DOHH2 (cell line): ENCODE measurements around the gene PCDHB13.
"Not testable (repeated sequence)": the region's sequence is repeated elsewhere in the genome, so short reads cannot be mapped to it uniquely, and the experiment has no call there.

Experiments used
- H3F3A ChIP-seq: fragments of 200-600 bp; sonication (generic), shearing (Covaris generic); 2 replicates; pipeline ENCODE4 v1.6.0; 2016; ENCODE audit warnings: antibody characterized with exemption, mild to moderate bottlenecking; ENCODE audit not compliant: control insufficient read depth, insufficient read depth
- H3K27ac ChIP-seq: fragments of 200-600 bp; sonication (generic); 2 replicates; pipeline ENCODE4 v1.5.1; 2014; ENCODE audit warnings: low read depth, mild to moderate bottlenecking, low read length, moderate library complexity
- H3K27me3 ChIP-seq: fragments of 200-600 bp; sonication (generic); 2 replicates; pipeline ENCODE4 v1.6.1; 2014; ENCODE audit warnings: mild to moderate bottlenecking, low read length, mixed read lengths; ENCODE audit not compliant: control insufficient read depth
- H3K36me3 ChIP-seq: fragments of 200-600 bp; sonication (generic); 2 replicates; pipeline ENCODE4 v1.6.1; 2014; ENCODE audit warnings: mild to moderate bottlenecking, low read length, moderate library complexity, mixed read lengths; ENCODE audit not compliant: control insufficient read depth
- H3K4me1 ChIP-seq: fragments of 200-600 bp; sonication (generic); 2 replicates; pipeline ENCODE4 v1.6.1; 2014; ENCODE audit warnings: mild to moderate bottlenecking, low read length, mixed read lengths; ENCODE audit not compliant: control insufficient read depth
- H3K4me2 ChIP-seq: fragments of 200-600 bp; sonication (generic); 2 replicates; pipeline ENCODE4 v1.6.0; 2014; ENCODE audit warnings: mild to moderate bottlenecking, low read length, moderate library complexity
- H3K4me3 ChIP-seq: fragments of 200-600 bp; sonication (generic); 2 replicates; pipeline ENCODE4 v1.5.1; 2014; ENCODE audit warnings: mild to moderate bottlenecking, low read length, mixed read lengths
- H3K79me2 ChIP-seq: fragments of 200-600 bp; sonication (generic); 2 replicates; pipeline ENCODE4 v1.6.1; 2014; ENCODE audit warnings: mild to moderate bottlenecking, low read length, mixed read lengths; ENCODE audit not compliant: control insufficient read depth
- H3K9me2 ChIP-seq: fragments of 200-600 bp; sonication (generic); replicated peaks from 2 replicates; pipeline ENCODE4 v1.6.1; 2014; ENCODE audit warnings: mild to moderate bottlenecking, low read length, mixed read lengths; ENCODE audit not compliant: control insufficient read depth
- H3K9me3 ChIP-seq: fragments of 200-600 bp; sonication (generic); 2 replicates; pipeline ENCODE4 v1.6.1; 2014; ENCODE audit warnings: antibody characterized with exemption, low read length, mixed read lengths; ENCODE audit not compliant: control insufficient read depth, insufficient read depth
- H4K20me1 ChIP-seq: fragments of 200-600 bp; sonication (generic); 2 replicates; pipeline ENCODE4 v1.6.0; 2014; ENCODE audit warnings: low read depth, mild to moderate bottlenecking, antibody characterized with exemption, low read length, moderate library complexity; ENCODE audit not compliant: control insufficient read depth, insufficient read depth
- CTCF ChIP-seq: fragments of 200-600 bp; sonication (generic); IDR thresholded peaks from one replicate; pipeline ENCODE4 v1.5.1; 2014; ENCODE audit warnings: antibody characterized with exemption, mild to moderate bottlenecking, low read depth, low read length; ENCODE audit not compliant: poor library complexity, severe bottlenecking
- EZH2phosphoT487 ChIP-seq: fragments of 200-600 bp; sonication (generic); IDR thresholded peaks from 2 replicates; pipeline ENCODE4 v1.6.1; 2017; ENCODE audit warnings: borderline replicate concordance, mild to moderate bottlenecking, antibody characterized with exemption, low read length, moderate library complexity, mixed read lengths

The PCDHB13 gene

GRCh38 chr5:141182248-141182647 is 31.5 kb upstream of the PCDHB13 start, which contains the start of gene PCDHB16:
Gene PCDHB16 (plus strand): TSS chr5:141182387. CDS start chr5:141182560, 173 bp downstream.
- TF ChIP-seq EZH2phosphoT487 (no peak), CTCF (peak; percentile 78)
- Histone ChIP-seq H3K4me2 (no peak within 1 kb of the TSS), H3K27me3 (no peaks in the 10 kb centered on the region), H3K4me3 (no peak within 1 kb of the TSS), H3K79me2 (no peaks in the 10 kb centered on the region), H3K9me2 (no peaks in the 10 kb centered on the region), H4K20me1 (no peaks in the 10 kb centered on the region), H3K36me3 (no peaks in the 10 kb centered on the region), H3K9me3 (no peaks in the 10 kb centered on the region), H3K27ac (no peak within 1 kb of the TSS), H3F3A (no peaks in the 10 kb centered on the region), H3K4me1 (0 out of 2 replicates have a peak, but pooled peaks cover 3% of the 10 kb centered on the region)

GRCh38 chr5:141184117-141184855 is 29.4 kb upstream of the PCDHB13 start:
- H3K36me3 ChIP-seq, H3K9me3 ChIP-seq, H3F3A ChIP-seq, H3K9me2 ChIP-seq, H3K27me3 ChIP-seq, H3K4me3 ChIP-seq, H4K20me1 ChIP-seq, H3K4me1 ChIP-seq, H3K4me2 ChIP-seq, H3K27ac ChIP-seq, H3K79me2 ChIP-seq: not testable (repeated sequence)

GRCh38 chr5:141186897-141187512 is 26.7 kb upstream of the PCDHB13 start, which contains the start of gene PCDHB9:
Gene PCDHB9 (plus strand): TSS chr5:141187161. CDS start chr5:141187319, 158 bp downstream.
- TF ChIP-seq EZH2phosphoT487 (no peak), CTCF (peak; percentile 94)
- Histone ChIP-seq H3K9me3 (no peaks in the 10 kb centered on the region), H3K4me2 (peak within 1 kb of the TSS; percentile 62), H3K4me1 (0 out of 2 replicates have a peak, but pooled peaks cover 3% of the 10 kb centered on the region), H3K27me3 (no peaks in the 10 kb centered on the region), H3K9me2 (no peaks in the 10 kb centered on the region), H3K27ac (no peak within 1 kb of the TSS), H3K4me3 (peak within 1 kb of the TSS; percentile 54), H3K36me3 (no peaks in the 10 kb centered on the region), H3K79me2 (no peaks in the 10 kb centered on the region), H4K20me1 (no peaks in the 10 kb centered on the region), H3F3A (no peaks in the 10 kb centered on the region)

- H4K20me1 ChIP-seq: not testable (repeated sequence)
Observed at GRCh38 chr5:141188682-141189081, 25.0 kb upstream of the PCDHB13 start.

GRCh38 chr5:141189131-141189530 is 24.6 kb upstream of the PCDHB13 start:
- H3K27me3 ChIP-seq, H4K20me1 ChIP-seq, H3K4me1 ChIP-seq, H3F3A ChIP-seq, H3K4me2 ChIP-seq, H3K27ac ChIP-seq, H3K9me2 ChIP-seq, H3K4me3 ChIP-seq, H3K79me2 ChIP-seq, H3K9me3 ChIP-seq, H3K36me3 ChIP-seq: not testable (repeated sequence)

More at GRCh38 chr5:141188682-141189081, 25.0 kb upstream of the PCDHB13 start:
- H3K4me1 ChIP-seq, H3K4me2 ChIP-seq, H3F3A ChIP-seq, H3K79me2 ChIP-seq, H3K27me3 ChIP-seq, H3K9me2 ChIP-seq, H3K4me3 ChIP-seq, H3K36me3 ChIP-seq, H3K9me3 ChIP-seq, H3K27ac ChIP-seq: not testable (repeated sequence)
